ENCODE data around the gene GCM1.

The GCM1 gene

GRCh38 chr6:53151676-53152075, 3.0 kb upstream of the GCM1 start:
- DNase-seq = no peak

GRCh38 chr6:53144802-53145201, 3.8 kb downstream of the GCM1 start:
- DNase-seq = no peak

- no peak for DNase-seq
Measured at GRCh38 chr6:53143710-53144109, 4.9 kb downstream of the GCM1 start.

GRCh38 chr6:53142810-53143209, 5.8 kb downstream of the GCM1 start:
- DNase-seq = no peak

GRCh38 chr6:53139841-53140413, 8.7 kb downstream of the GCM1 start:
- no peak for DNase-seq

- no peak for DNase-seq
Measured at GRCh38 chr6:53136000-53136609, 12.5 kb downstream of the GCM1 start.

GRCh38 chr6:53134601-53135235, 13.9 kb downstream of the GCM1 start:
- DNase-seq = no peak

GRCh38 chr6:53133961-53134360, 14.7 kb downstream of the GCM1 start:
- no peak for DNase-seq

- DNase-seq = no peak
Measured at GRCh38 chr6:53130569-53131290, 17.9 kb downstream of the GCM1 start.

- no peak for DNase-seq
Measured at GRCh38 chr6:53128842-53129241, 19.8 kb downstream of the GCM1 start.

- DNase-seq = no peak
Measured at GRCh38 chr6:53125276-53125675, 23.4 kb downstream of the GCM1 start.

- no peak for DNase-seq
Measured at GRCh38 chr6:53124131-53124800, 24.4 kb downstream of the GCM1 start.

GRCh38 chr6:53119772-53120409, 28.8 kb downstream of the GCM1 start:
- peak; percentile 32 for DNase-seq

- DNase-seq = peak; percentile 13
Measured at GRCh38 chr6:53119349-53119748, 29.3 kb downstream of the GCM1 start.

- DNase-seq = no peak
Measured at GRCh38 chr6:53115741-53116140, 32.9 kb downstream of the GCM1 start.

GRCh38 chr6:53115113-53115512, 33.5 kb downstream of the GCM1 start:
- no peak for DNase-seq

GRCh38 chr6:53113742-53114141, 34.9 kb downstream of the GCM1 start:
- DNase-seq = no peak

GRCh38 chr6:53112871-53113270, 35.8 kb downstream of the GCM1 start:
- DNase-seq = no peak

GRCh38 chr6:53112404-53112803, 36.2 kb downstream of the GCM1 start:
- peak; percentile 54 for DNase-seq

GRCh38 chr6:53111865-53112264, 36.8 kb downstream of the GCM1 start:
- no peak for DNase-seq

- DNase-seq = no peak
Measured at GRCh38 chr6:53109612-53110011, 39.0 kb downstream of the GCM1 start.

- DNase-seq = no peak
Measured at GRCh38 chr6:53107091-53107490, 41.5 kb downstream of the GCM1 start.

- DNase-seq = no peak
Measured at GRCh38 chr6:53104916-53105315, 43.7 kb downstream of the GCM1 start.
